T-helper 2 cell (primary cell): ENCODE results near the gene SPAG16.
"Not testable (repeated sequence)": the region's sequence is repeated elsewhere in the genome, so short reads cannot be mapped to it uniquely, and the experiment has no call there.

Experiments
- DNase-seq, 5 experiments: peaks; one replicate each; pipeline versions ENCODE4 v3.0.0 to v3.0.0-alpha.2; 2012 to 2022

The SPAG16 gene

GRCh38 chr2:213559053-213559452, 274.8 kb downstream of the SPAG16 start:
- no peak for DNase-seq

DNA sequence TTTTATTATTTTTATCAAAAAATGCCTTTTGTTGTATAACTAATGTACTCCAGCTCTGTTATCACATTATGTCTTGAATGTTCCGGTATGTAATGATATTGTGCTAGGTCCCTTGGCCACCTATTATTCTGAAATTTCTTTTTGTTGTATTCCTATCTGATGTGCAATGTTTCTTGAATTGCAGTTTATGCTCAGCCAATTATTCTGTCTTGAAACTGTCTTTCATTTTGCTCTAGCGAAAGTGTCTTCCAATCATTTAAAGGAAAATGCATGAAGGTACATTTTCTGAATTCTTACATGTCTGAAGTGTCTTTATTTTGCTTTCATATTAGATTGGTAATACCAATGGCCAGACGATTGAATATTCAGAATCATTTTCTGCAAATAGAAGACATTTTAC, 277.5 kb downstream of the SPAG16 start:
- no peak for DNase-seq

GRCh38 chr2:213562539-213563180, 278.4 kb downstream of the SPAG16 start:
- DNase-seq = no peak

DNA sequence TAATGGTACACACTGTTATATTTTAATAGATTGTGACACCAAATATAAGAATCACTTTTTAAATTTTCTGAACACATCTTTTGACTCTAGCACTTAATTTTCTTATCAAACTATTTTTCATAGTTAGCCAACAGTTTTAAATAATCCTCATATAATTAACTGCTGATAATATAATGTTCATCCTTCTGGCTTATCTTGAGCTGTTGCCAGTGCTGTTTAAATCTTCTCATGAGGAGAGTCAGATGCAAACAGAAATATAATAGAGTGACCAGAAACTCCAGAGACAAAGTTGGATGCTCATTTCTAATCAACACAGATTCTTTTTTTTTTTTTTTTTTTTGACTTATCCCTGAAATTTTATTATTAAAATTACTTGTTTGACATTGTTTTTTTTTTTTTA, 282.6 kb downstream of the SPAG16 start:
- no peak for DNase-seq

GRCh38 chr2:213609570-213610170, 325.4 kb downstream of the SPAG16 start:
- no peak for DNase-seq

- no peak for DNase-seq
Observed at GRCh38 chr2:213627054-213627710, 342.9 kb downstream of the SPAG16 start.

- no peak for DNase-seq
Observed at GRCh38 chr2:213627835-213628460, 343.7 kb downstream of the SPAG16 start.

DNA sequence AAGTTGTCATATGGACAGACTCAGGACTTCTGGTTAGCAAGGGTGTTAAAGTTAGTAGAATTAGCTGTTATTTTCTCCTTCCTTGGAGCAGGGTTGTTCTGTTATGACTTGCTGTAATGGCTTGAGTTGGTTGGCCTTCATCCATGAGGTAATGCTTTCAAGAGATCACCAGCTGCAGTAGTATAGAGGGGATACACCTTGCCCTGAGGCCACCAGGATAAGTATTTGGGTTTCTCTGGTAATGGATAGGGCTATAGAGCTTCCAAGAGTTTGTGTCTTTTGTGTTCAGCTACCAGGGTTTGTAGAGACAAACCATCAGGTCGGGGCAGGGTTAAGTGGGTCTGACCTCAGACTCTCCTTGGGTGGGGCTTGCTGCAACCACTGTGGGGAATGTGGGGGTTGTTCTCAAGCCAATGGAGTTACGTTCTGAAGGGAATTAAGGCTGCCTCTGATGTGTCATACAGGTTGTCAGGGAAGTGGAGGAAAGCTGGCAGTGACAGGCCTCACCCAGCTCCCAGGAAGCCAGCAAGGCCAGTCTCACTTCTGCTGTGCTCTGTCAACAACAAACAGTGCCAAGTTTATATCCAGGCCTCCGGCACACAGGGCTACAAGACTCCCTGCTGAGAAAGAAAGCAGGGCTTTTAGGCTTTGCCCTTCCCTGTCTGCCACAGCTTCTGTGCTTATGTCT, 356.6 kb downstream of the SPAG16 start:
- no peak for DNase-seq

DNA sequence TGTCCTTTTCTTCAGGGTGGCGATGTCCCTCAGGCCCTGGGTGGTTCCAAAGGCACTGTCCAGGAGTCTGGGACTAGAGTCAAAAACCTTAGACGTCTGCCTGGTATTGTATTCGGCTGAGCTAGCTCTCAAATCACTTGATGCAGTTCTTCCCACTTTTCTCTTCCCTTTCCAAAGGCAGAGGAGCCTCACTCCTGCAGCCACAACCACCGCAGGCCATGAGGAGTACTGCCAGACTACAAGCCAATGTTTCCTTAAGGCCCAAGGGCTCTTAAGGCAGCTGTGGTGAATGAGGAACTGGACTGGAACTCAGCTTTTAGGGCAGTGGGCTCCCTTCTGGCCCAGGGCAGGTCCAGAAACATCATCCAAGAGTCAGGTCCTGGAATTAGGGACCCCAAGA, 360.7 kb downstream of the SPAG16 start:
- DNase-seq = no peak

DNA sequence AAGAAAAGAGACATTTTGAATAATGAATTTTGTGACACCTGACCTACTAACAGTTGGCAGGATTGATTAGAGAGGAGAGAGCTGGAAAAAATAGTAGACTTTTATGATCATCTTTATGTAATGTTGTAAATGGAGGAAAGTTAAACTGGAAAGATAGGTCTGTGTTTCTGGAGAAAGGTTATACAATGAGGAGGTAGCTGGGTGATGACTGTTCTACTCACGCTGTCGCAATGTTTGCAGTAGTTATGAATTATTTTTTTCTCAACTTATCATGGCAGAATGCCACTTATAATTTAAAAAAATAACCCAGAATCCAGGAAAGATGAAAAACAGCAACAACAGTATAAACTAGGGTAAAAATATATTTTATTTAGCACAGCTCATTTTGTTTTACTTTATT, 364.9 kb downstream of the SPAG16 start:
- no peak for DNase-seq

GRCh38 chr2:213664817-213665216, 380.6 kb downstream of the SPAG16 start:
- DNase-seq = no peak

DNA sequence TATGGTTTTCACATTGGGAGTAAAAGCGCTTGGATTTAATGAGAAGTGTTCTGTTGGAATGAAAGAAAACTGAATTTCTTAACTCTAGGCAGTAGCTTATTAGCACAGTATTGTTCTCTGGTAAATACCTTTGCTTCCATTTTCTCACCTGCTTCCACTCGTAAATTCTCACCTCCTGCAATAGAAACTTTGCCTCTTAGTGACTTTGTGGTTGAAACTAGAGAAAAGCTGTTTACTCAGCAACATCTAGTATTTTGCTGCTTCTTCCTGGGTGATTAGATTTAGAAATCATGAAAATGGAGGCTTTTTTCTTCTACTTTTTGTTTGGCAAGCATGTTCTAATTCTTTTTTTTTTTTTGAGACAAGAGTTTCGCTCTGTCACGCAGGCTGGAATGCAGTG, 385.4 kb downstream of the SPAG16 start:
- DNase-seq = no peak

DNA sequence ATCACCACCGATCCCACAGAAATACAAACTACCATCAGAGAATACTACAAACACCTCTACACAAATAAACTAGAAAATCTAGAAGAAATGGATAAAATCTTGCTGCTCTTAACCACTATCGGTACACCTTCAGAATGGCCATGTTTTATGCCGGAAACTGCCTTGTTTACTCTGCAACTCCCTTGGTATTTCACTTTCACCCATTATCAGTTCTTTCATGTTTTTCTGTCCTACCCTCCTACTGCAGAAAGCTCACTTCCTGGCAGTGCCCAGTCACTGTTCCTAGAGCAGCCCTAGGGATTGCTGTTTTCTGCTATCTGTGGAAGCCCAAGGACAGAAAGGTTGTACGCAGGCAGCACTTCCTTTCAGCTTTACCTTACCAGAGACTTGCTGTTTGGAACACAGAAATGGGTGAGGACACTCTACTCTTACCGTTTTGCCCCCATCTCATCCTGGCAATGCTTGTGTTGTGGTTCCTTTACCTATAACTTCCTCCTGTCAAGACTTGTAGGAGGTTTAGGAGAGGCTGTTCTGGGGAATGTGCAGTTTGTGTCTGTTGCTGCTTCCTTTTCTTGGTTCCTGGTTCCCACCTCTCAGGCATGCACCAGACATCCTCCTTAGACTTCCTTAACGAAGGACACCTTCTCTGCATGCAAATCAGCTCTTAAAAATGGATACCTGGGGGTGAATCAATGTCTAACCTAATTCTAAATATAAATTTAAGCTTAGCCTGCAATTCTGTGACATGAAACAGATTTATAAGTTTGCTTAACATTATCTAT, 394.4 kb downstream of the SPAG16 start:
- no peak for DNase-seq

- no peak for DNase-seq
Observed at GRCh38 chr2:213679894-213680293, 395.6 kb downstream of the SPAG16 start.

DNA sequence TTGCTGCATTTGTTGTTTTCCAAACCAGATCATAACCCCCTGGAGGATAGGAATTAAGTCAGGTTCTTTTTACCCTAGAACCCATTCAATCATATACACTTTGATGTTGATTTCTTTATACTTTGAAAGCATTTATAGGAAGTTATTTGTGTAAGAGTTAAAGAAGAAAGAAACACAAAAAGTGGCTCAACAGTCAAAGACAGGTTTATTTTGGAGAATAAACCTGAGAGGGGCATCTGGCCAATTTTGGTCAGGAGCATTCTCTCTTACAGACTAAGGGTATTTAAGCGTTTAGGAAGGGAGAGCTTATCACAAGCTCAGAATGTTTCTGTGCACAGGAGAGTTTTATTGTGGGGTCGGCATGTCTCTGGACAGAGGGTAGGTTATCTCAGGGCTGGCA, 398.0 kb downstream of the SPAG16 start:
- no peak for DNase-seq

DNA sequence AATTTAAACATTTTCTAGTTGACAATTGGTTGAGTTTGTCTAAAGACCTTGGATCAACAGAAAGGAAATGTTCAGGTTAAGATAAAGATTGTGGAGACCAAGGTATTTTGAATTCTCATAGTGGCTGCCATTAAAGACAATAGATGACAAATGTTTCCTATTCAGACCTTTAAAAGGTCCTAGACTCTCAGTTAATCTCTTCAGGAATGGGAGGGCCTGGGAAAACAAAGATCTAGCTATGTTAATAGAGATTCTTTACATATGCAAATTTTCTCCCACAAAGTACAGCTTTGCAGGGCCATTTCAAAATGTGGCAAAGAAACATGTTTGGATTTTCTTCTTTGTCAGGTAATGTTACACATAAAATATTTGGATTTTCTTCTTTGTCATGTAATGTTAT, 403.9 kb downstream of the SPAG16 start:
- no peak for DNase-seq

- DNase-seq = not testable (repeated sequence)
Observed at GRCh38 chr2:213688825-213689224, 404.6 kb downstream of the SPAG16 start.

DNA sequence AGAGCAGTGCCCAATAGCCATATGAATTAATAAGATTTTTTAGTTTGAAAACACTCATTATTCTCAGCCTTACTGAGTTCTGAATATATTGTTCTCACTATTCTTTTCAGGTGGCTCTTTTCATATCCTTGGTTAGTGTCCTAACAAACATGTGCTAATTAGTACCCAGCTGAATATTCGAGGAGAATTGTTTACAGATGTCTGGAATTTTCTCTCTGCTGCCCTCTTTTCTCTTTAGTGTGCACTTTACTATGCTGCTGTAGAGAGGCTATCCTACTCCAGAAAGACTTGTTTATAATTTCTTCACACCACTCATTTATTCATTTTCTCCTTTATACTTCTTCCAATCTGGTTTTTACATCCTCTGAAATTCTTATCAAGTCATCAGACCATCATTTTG, 405.3 kb downstream of the SPAG16 start:
- no peak for DNase-seq

GRCh38 chr2:213691351-213691750, 407.1 kb downstream of the SPAG16 start:
- no peak for DNase-seq

GRCh38 chr2:213696442-213696841, 412.2 kb downstream of the SPAG16 start:
- no peak for DNase-seq

DNA sequence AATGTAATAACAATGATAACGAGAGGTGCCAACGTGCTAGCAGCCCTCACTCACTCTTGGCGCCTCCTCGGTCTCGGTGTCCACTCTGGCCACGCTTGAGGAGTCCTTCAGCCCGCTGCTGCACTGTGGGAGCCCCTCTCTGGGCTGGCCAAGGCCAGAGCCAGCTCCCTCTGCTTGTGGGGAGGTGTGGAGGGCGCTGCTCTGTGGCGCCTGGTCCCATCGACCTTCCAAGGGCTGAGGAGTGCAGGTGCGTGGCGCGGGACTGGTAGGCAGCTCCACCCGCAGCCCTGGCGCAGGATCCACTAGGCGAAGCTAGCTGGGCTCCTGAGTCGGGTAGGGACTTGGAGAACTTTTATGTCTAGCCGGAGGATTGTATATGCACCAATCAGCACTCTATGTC, 417.1 kb downstream of the SPAG16 start:
- DNase-seq = not testable (repeated sequence)

- no peak for DNase-seq
Observed at GRCh38 chr2:213703406-213704098, 419.3 kb downstream of the SPAG16 start.
